ENCODE measurements around the gene ACTR3.
"Not testable (repeated sequence)": the region's sequence is repeated elsewhere in the genome, so short reads cannot be mapped to it uniquely, and the experiment has no call there.

Gene ACTR3

GRCh38 chr2:113920996-113921395 is 31.1 kb downstream of the ACTR3 start:
- Histone ChIP-seq H3K36me3 (ENCODE audit: control insufficient read depth, insufficient read depth, low read length) (peaks cover 4% of the 10 kb centered on the region), H3K4me3 (ENCODE audit: low read length) (no peak overlapping the region), H3K9ac (ENCODE audit: low read length) (no peak overlapping the region), H3K27me3 (ENCODE audit: control insufficient read depth, insufficient read depth, low read length) (no peaks in the 10 kb centered on the region), H3K27ac (ENCODE audit: low read depth, low read length) (no peak overlapping the region), H3K4me1 (ENCODE audit: control insufficient read depth, insufficient read depth, low read length) (no peaks in the 10 kb centered on the region)

- Histone ChIP-seq H3K4me3 (ENCODE audit: low read length) (no peak overlapping the region), H3K27me3 (ENCODE audit: control insufficient read depth, insufficient read depth, low read length) (no peaks in the 10 kb centered on the region), H3K27ac (ENCODE audit: low read depth, low read length) (no peak overlapping the region), H3K9ac (ENCODE audit: low read length) (no peak overlapping the region), H3K36me3 (ENCODE audit: control insufficient read depth, insufficient read depth, low read length) (peaks cover 4% of the 10 kb centered on the region), H3K4me1 (ENCODE audit: control insufficient read depth, insufficient read depth, low read length) (no peaks in the 10 kb centered on the region)
Measured at GRCh38 chr2:113922335-113922734, 32.4 kb downstream of the ACTR3 start.

DNA sequence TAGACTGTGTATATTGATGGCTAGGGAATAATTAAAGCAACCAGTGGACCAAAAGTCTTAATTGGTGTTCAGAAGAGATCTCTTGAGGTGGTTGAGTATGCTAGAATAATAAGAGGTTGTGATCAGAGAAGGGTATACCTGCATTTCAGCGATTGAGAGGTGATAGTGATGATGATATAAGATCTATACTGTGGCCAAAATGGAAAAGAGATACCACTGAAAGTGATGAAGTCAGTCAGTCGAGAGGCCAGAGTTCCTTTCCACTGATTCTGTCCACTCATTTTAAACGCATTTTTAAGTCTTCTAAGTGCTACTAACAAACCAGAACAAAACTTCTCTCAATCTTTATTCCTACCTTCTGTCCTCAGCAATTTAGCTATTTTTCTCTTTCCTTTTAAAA is 32.9 kb downstream of the ACTR3 start:
- no peak overlapping the region for H3K9ac ChIP-seq (ENCODE audit: low read length)
- no peak overlapping the region for H3K27ac ChIP-seq (ENCODE audit: low read depth, low read length)
- H3K4me3 ChIP-seq (ENCODE audit: low read length) = no peak overlapping the region
- no peaks in the 10 kb centered on the region for H3K4me1 ChIP-seq (ENCODE audit: control insufficient read depth, insufficient read depth, low read length)
- H3K36me3 ChIP-seq (ENCODE audit: control insufficient read depth, insufficient read depth, low read length) = peaks cover 2% of the 10 kb centered on the region
- no peaks in the 10 kb centered on the region for H3K27me3 ChIP-seq (ENCODE audit: control insufficient read depth, insufficient read depth, low read length)

- H3K36me3 ChIP-seq (ENCODE audit: control insufficient read depth, insufficient read depth, low read length) = no peaks in the 10 kb centered on the region
- H3K9ac ChIP-seq (ENCODE audit: low read length) = no peak overlapping the region
- no peak overlapping the region for H3K4me3 ChIP-seq (ENCODE audit: low read length)
- no peaks in the 10 kb centered on the region for H3K27me3 ChIP-seq (ENCODE audit: control insufficient read depth, insufficient read depth, low read length)
- no peaks in the 10 kb centered on the region for H3K4me1 ChIP-seq (ENCODE audit: control insufficient read depth, insufficient read depth, low read length)
- H3K27ac ChIP-seq (ENCODE audit: low read depth, low read length) = no peak overlapping the region
Measured at GRCh38 chr2:113925884-113926283, 36.0 kb downstream of the ACTR3 start.

GRCh38 chr2:113926314-113926713 is 36.4 kb downstream of the ACTR3 start:
- Histone ChIP-seq H3K9ac (ENCODE audit: low read length) (no peak overlapping the region), H3K27me3 (ENCODE audit: control insufficient read depth, insufficient read depth, low read length) (no peaks in the 10 kb centered on the region), H3K27ac (ENCODE audit: low read depth, low read length) (no peak overlapping the region), H3K4me1 (ENCODE audit: control insufficient read depth, insufficient read depth, low read length) (no peaks in the 10 kb centered on the region), H3K4me3 (ENCODE audit: low read length) (no peak overlapping the region), H3K36me3 (ENCODE audit: control insufficient read depth, insufficient read depth, low read length) (no peaks in the 10 kb centered on the region)

GRCh38 chr2:113930448-113930847 is 40.6 kb downstream of the ACTR3 start:
- H3K9ac ChIP-seq (ENCODE audit: low read length) = no peak overlapping the region
- H3K27ac ChIP-seq (ENCODE audit: low read depth, low read length) = no peak overlapping the region
- peaks cover 2% of the 10 kb centered on the region for H3K36me3 ChIP-seq (ENCODE audit: control insufficient read depth, insufficient read depth, low read length)
- H3K4me1 ChIP-seq (ENCODE audit: control insufficient read depth, insufficient read depth, low read length) = no peaks in the 10 kb centered on the region
- H3K4me3 ChIP-seq (ENCODE audit: low read length) = no peak overlapping the region
- H3K27me3 ChIP-seq (ENCODE audit: control insufficient read depth, insufficient read depth, low read length) = no peaks in the 10 kb centered on the region

DNA sequence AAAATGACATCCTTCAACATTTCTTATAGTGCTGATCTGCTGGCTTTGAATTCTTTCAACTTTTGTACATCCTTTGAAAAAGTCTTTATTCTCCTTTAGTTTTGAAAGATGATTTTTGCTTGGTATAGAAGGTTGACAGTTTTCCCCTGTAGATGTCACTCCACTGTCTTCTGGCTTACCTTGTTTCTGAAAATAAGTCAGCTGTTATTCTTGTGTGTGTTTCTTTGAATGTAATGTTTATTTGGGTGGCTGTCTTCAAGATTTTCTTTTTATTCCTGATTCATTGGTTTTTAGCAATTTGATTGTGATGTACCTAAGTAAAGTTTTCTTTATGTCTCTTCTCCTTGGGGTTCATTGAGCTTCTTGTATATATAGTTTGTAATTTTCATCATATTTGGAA is 47.6 kb downstream of the ACTR3 start:
- no peaks in the 10 kb centered on the region for H3K27me3 ChIP-seq (ENCODE audit: control insufficient read depth, insufficient read depth, low read length)
- H3K4me3 ChIP-seq (ENCODE audit: low read length) = no peak overlapping the region
- H3K27ac ChIP-seq (ENCODE audit: low read depth, low read length) = no peak overlapping the region
- peaks cover 17% of the 10 kb centered on the region for H3K36me3 ChIP-seq (ENCODE audit: control insufficient read depth, insufficient read depth, low read length)
- H3K9ac ChIP-seq (ENCODE audit: low read length) = no peak overlapping the region
- H3K4me1 ChIP-seq (ENCODE audit: control insufficient read depth, insufficient read depth, low read length) = no peaks in the 10 kb centered on the region

DNA sequence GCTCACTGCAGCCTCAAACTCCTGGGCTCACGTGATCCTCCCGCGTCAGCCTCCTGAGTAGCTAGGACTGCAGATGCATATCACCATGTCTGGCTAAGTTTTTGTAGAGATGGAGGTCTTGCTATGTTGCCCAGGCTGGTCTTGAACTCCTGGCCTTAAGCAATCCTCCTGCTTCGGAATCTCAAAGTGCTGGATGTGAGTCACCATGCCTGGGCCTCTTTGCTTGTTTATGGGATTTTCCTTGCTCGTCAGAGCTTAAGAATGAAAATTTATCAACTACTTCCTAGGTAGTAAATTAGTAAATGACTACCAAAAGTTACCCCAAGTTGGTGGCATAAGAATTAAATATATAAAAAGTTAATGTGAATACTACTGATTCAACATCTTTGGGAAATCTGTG is 51.0 kb downstream of the ACTR3 start:
- H3K4me1 ChIP-seq (ENCODE audit: control insufficient read depth, insufficient read depth, low read length) = no peaks in the 10 kb centered on the region
- H3K4me3 ChIP-seq (ENCODE audit: low read length) = no peak overlapping the region
- H3K36me3 ChIP-seq (ENCODE audit: control insufficient read depth, insufficient read depth, low read length) = peaks cover 18% of the 10 kb centered on the region
- no peak overlapping the region for H3K27ac ChIP-seq (ENCODE audit: low read depth, low read length)
- H3K9ac ChIP-seq (ENCODE audit: low read length) = no peak overlapping the region
- no peaks in the 10 kb centered on the region for H3K27me3 ChIP-seq (ENCODE audit: control insufficient read depth, insufficient read depth, low read length)

DNA sequence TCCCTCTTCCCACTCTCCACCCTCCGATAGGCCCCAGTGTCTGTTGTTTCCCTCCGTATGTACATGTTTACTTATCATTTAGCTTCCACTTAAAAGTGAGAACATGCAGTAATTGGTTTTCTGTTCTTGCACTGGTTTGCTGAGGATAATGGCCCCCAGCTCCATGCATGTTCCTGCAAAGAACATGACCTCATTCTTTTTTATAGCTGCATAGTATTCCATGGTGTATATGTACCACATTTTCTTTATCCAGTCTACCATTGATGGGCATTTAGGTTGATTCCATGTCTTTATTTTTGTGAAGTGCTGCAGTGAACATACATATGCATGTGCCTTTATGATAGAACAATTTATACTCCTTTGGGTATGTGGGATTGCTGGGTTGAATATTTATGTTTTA is 55.9 kb downstream of the ACTR3 start:
- peaks cover 15% of the 10 kb centered on the region for H3K36me3 ChIP-seq (ENCODE audit: control insufficient read depth, insufficient read depth, low read length)
- H3K9ac ChIP-seq (ENCODE audit: low read length); H3K4me1 ChIP-seq (ENCODE audit: control insufficient read depth, insufficient read depth, low read length); H3K27ac ChIP-seq (ENCODE audit: low read depth, low read length); H3K27me3 ChIP-seq (ENCODE audit: control insufficient read depth, insufficient read depth, low read length); H3K4me3 ChIP-seq (ENCODE audit: low read length): not testable (repeated sequence)

- H3K4me1 ChIP-seq (ENCODE audit: control insufficient read depth, insufficient read depth, low read length); H3K9ac ChIP-seq (ENCODE audit: low read length); H3K4me3 ChIP-seq (ENCODE audit: low read length); H3K27ac ChIP-seq (ENCODE audit: low read depth, low read length); H3K27me3 ChIP-seq (ENCODE audit: control insufficient read depth, insufficient read depth, low read length): not testable (repeated sequence)
- H3K36me3 ChIP-seq (ENCODE audit: control insufficient read depth, insufficient read depth, low read length) = peaks cover 20% of the 10 kb centered on the region
Measured at GRCh38 chr2:113950906-113951305, 61.0 kb downstream of the ACTR3 start.

DNA sequence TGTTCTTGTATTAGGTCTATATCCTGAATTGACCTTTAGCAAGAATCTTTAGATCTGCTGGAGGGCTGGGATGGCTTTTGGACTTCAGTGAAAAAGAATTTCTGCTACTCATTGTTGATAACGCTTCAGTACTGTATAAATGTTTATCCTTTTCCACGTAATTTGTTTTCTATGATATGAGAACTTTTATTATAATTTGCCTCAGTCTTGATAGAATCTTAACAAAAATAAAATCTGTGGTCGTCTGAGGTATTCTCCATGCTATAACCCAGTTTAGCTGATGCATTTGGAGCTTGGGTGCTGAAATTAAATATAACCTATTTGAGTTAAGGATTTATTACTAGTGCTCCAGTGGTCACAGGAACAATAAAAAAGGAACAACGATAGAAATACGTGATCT is 71.1 kb downstream of the ACTR3 start:
- Histone ChIP-seq H3K4me1 (ENCODE audit: control insufficient read depth, insufficient read depth, low read length) (no peaks in the 10 kb centered on the region), H3K36me3 (ENCODE audit: control insufficient read depth, insufficient read depth, low read length) (peaks cover 6% of the 10 kb centered on the region), H3K4me3 (ENCODE audit: low read length) (no peak overlapping the region), H3K27me3 (ENCODE audit: control insufficient read depth, insufficient read depth, low read length) (no peaks in the 10 kb centered on the region), H3K27ac (ENCODE audit: low read depth, low read length) (no peak overlapping the region), H3K9ac (ENCODE audit: low read length) (no peak overlapping the region)

GRCh38 chr2:113962692-113963480 is 73.0 kb downstream of the ACTR3 start:
- H3K27me3 ChIP-seq (ENCODE audit: control insufficient read depth, insufficient read depth, low read length) = no peaks in the 10 kb centered on the region
- H3K27ac ChIP-seq (ENCODE audit: low read depth, low read length) = no peak overlapping the region
- H3K36me3 ChIP-seq (ENCODE audit: control insufficient read depth, insufficient read depth, low read length) = no peaks in the 10 kb centered on the region
- no peak overlapping the region for H3K9ac ChIP-seq (ENCODE audit: low read length)
- H3K4me1 ChIP-seq (ENCODE audit: control insufficient read depth, insufficient read depth, low read length) = peaks cover 3% of the 10 kb centered on the region
- no peak overlapping the region for H3K4me3 ChIP-seq (ENCODE audit: low read length)

- Histone ChIP-seq H3K9ac (ENCODE audit: low read length) (no peak overlapping the region), H3K27me3 (ENCODE audit: control insufficient read depth, insufficient read depth, low read length) (no peaks in the 10 kb centered on the region), H3K4me3 (ENCODE audit: low read length) (no peak overlapping the region), H3K4me1 (ENCODE audit: control insufficient read depth, insufficient read depth, low read length) (peaks cover 3% of the 10 kb centered on the region), H3K27ac (ENCODE audit: low read depth, low read length) (no peak overlapping the region), H3K36me3 (ENCODE audit: control insufficient read depth, insufficient read depth, low read length) (no peaks in the 10 kb centered on the region)
Measured at GRCh38 chr2:113963965-113964364, 74.1 kb downstream of the ACTR3 start.

Data from rectal smooth muscle tissue (tissue), 1 donor.